A673 (cell line): ENCODE measurements around the gene CS. TPM values are rescaled to one million over a fixed set of nuclear protein-coding genes. Genes with fewer than 3 reads are reported as not detected.
A peak's percentile ranks its signal among the peaks of the same experiment; 100 is the strongest.

Experiments
- BruUV-seq: library from RNA; stranded (reverse); fragments of 400-500 nt; replicated peaks from 2 replicates; lab custom pipeline; 2021; lab: Mats Ljungman, UMichigan
- CTCF ChIA-PET: fragments of 300-600 bp; sonication (Branson Sonifier 250); formaldehyde crosslinking; loops from one replicate; lab custom pipeline; 2022; ENCODE audit warnings: antibody characterized with exemption; lab: Charles Lee
- POLR2A ChIA-PET: fragments of 300-600 bp; sonication (Branson Sonifier 250); formaldehyde crosslinking; loops from one replicate; lab custom pipeline; 2022; ENCODE audit warnings: antibody characterized with exemption; ENCODE audit not compliant: low non-redundant PET; lab: Charles Lee
- DNase-seq: peaks from one replicate; pipeline ENCODE4 v3.0.0-alpha.2; 2015; ENCODE audit warnings: low spot score
- H3K27ac ChIP-seq: fragments of 200-600 bp; sonication (generic); 2 replicates; pipeline ENCODE4 v1.5.1; 2016; ENCODE audit warnings: mixed run types, low read depth, mild to moderate bottlenecking, mixed read lengths, antibody characterized with exemption, low read length; ENCODE audit not compliant: poor library complexity, severe bottlenecking
- H3K27me3 ChIP-seq: fragments of 200-600 bp; sonication (generic); replicated peaks from 2 replicates; pipeline ENCODE4 v1.6.1; 2017; ENCODE audit warnings: mixed run types, low read depth, mild to moderate bottlenecking, mixed read lengths, antibody characterized with exemption, low read length; ENCODE audit not compliant: insufficient read depth, poor library complexity
- H3K36me3 ChIP-seq: fragments of 200-600 bp; sonication (generic); 2 replicates; pipeline ENCODE4 v1.6.1; 2016; ENCODE audit warnings: mixed run types, mild to moderate bottlenecking, mixed read lengths, antibody characterized with exemption, low read length; ENCODE audit not compliant: insufficient read depth, poor library complexity, severe bottlenecking
- H3K4me1 ChIP-seq: fragments of 200-600 bp; sonication (generic); 2 replicates; pipeline ENCODE4 v1.6.1; 2017; ENCODE audit warnings: mixed run types, mild to moderate bottlenecking, mixed read lengths, antibody characterized with exemption, low read length; ENCODE audit not compliant: insufficient read depth, poor library complexity, severe bottlenecking
- H3K4me3 ChIP-seq: fragments of 200-600 bp; sonication (generic); 2 replicates; pipeline ENCODE4 v1.5.1; 2016; ENCODE audit warnings: low read depth, mixed run types, mild to moderate bottlenecking, mixed read lengths, low read length; ENCODE audit not compliant: poor library complexity, severe bottlenecking
- H3K9me3 ChIP-seq: fragments of 200-600 bp; sonication (generic); 2 replicates; pipeline ENCODE4 v1.6.1; 2016; ENCODE audit warnings: mixed run types, low read depth, mild to moderate bottlenecking, mixed read lengths, antibody characterized with exemption, low read length; ENCODE audit not compliant: poor library complexity, severe bottlenecking
- CTCF ChIP-seq: fragments of 300-800, 200-600 bp; sonication (generic); conservative IDR thresholded peaks from 2 replicates; pipeline ENCODE4 v1.5.1; 2017; ENCODE audit warnings: low read depth, mild to moderate bottlenecking, antibody characterized with exemption, low read length, moderate library complexity, mixed read lengths
- EZH2 ChIP-seq: fragments of 200-600 bp; sonication (generic); IDR thresholded peaks from 2 replicates; pipeline ENCODE4 v1.6.1; 2017; ENCODE audit warnings: borderline replicate concordance, low read depth, mild to moderate bottlenecking, mixed read lengths, antibody characterized with exemption, low read length; ENCODE audit not compliant: poor library complexity, severe bottlenecking
- intact Hi-C: fragments of 100-400 bp; cut with micrococcal nuclease; formaldehyde crosslinking; loops from one replicate; pipeline ENCODE4 v1.10.0; 2022; ENCODE audit not compliant: unreplicated experiment
- total RNA-seq: library from RNA; stranded (reverse); gene quantifications from 2 replicates; pipeline ENCODE4 v1.2.3, GENCODE V29; 2021

The CS gene
- total RNA-seq, 1 experiment from 2014 or later, result 448 TPM

- ChIA-PET CTCF (interaction anchor here (0.6 kb wide), 1 partner anchor 12 kb away, joined by 10 read pairs; no protein-coding TSS in a partner anchor), POLR2A (no interaction called here)
- no peak overlapping the region for H3K27ac ChIP-seq
- no peak overlapping the region for H3K4me3 ChIP-seq
- intact Hi-C loops, result loop anchor here (5.0 kb wide), 1 partner anchor 145 kb away; no protein-coding TSS in a partner anchor
- no TSS peak for BruUV-seq
- no peak for DNase-seq
- no peaks in the 10 kb centered on the region for H3K27me3 ChIP-seq
- no peak for TF ChIP-seq EZH2
- TF ChIP-seq CTCF, result peak; percentile 35
- peaks cover 8% of the 10 kb centered on the region for H3K4me1 ChIP-seq
- H3K36me3 ChIP-seq, result peaks cover 30% of the 10 kb centered on the region
- H3K9me3 ChIP-seq, result no peaks in the 10 kb centered on the region
These were observed 17.5 kb upstream of the CS start for GRCh38 chr12:56317675-56318074.

- CTCF ChIA-PET, result interaction anchor here (0.8 to 1.4 kb wide), 5 partner anchors 44 to 321 kb away, joined by 3 to 14 read pairs (median 4); partner anchors contain the start of genes COQ10A and STAT2
- TF ChIP-seq CTCF, result no peak
- no peak for TF ChIP-seq EZH2
These were observed 15.7 kb upstream of the CS start, which contains the start of gene CNPY2 for GRCh38 chr12:56315622-56316473. CNPY2 (minus strand) TSS chr12:56315988; CDS start chr12:56315217, 771 bp downstream.

GRCh38 chr12:56315249-56315621 is 15.1 kb upstream of the CS start:
- peak overlapping the region; percentile 93 for H3K27ac ChIP-seq
- intact Hi-C loops, result loop anchor here (5.0 kb wide), 1 partner anchor 147 kb away; no protein-coding TSS in a partner anchor
- TSS peak; percentile 61 for BruUV-seq

More at GRCh38 chr12:56315622-56316473, 15.7 kb upstream of the CS start, which contains the start of gene CNPY2:
- intact Hi-C loops, result loop anchor here (5.0 kb wide), 1 partner anchor 146 kb away; no protein-coding TSS in a partner anchor
- Histone ChIP-seq H3K9me3 (no peaks in the 10 kb centered on the region), H3K36me3 (peaks cover 24% of the 10 kb centered on the region), H3K4me3 (peak within 1 kb of the TSS; percentile 70), H3K27me3 (no peaks in the 10 kb centered on the region), H3K4me1 (peaks cover 8% of the 10 kb centered on the region), H3K27ac (peak within 1 kb of the TSS; percentile 93)
- peak; percentile 98 for DNase-seq
- no TSS peak for BruUV-seq
- POLR2A ChIA-PET, result interaction anchor here (0.6 to 1.0 kb wide), 3 partner anchors 44 to 165 kb away, joined by 4 to 8 read pairs (median 7); partner anchors contain the start of gene STAT2

More at GRCh38 chr12:56315249-56315621, 15.1 kb upstream of the CS start:
- Histone ChIP-seq H3K4me1 (peaks cover 8% of the 10 kb centered on the region), H3K36me3 (peaks cover 30% of the 10 kb centered on the region), H3K27me3 (no peaks in the 10 kb centered on the region), H3K9me3 (no peaks in the 10 kb centered on the region), H3K4me3 (peak overlapping the region; percentile 70)
- TF ChIP-seq EZH2 (no peak), CTCF (no peak)
- CTCF ChIA-PET, result interaction anchor here (0.8 to 1.4 kb wide), 4 partner anchors 44 to 321 kb away, joined by 3 to 14 read pairs (median 4); partner anchors contain the start of gene STAT2
- POLR2A ChIA-PET, result interaction anchor here (0.6 to 1.0 kb wide), 3 partner anchors 44 to 166 kb away, joined by 4 to 8 read pairs (median 7); partner anchors contain the start of gene STAT2
- peak; percentile 15 for DNase-seq
